ENCODE results near the gene GJB2.

The GJB2 gene

GRCh38 chr13:20192836-20193161, at the start of gene GJB2:
TSS of gene GJB2 (minus strand) at chr13:20192938. CDS start at chr13:20189581, 3,357 bp downstream.
- no peak for DNase-seq (ENCODE audit: low spot score)

GRCh38 chr13:20241593-20241992, 48.9 kb upstream of the GJB2 start:
- DNase-seq (ENCODE audit: low spot score): no peak

- DNase-seq (ENCODE audit: low spot score): no peak
Measured at GRCh38 chr13:20239748-20240147, 47.0 kb upstream of the GJB2 start.

- no peak for DNase-seq (ENCODE audit: low spot score)
Measured at GRCh38 chr13:20232556-20233277, 40.0 kb upstream of the GJB2 start.

- no peak for DNase-seq (ENCODE audit: low spot score)
Measured at GRCh38 chr13:20231839-20232555, 39.3 kb upstream of the GJB2 start, which contains the start of gene GJB6. TSS of gene GJB6 (minus strand) at chr13:20232319. CDS start at chr13:20223480, 8,839 bp downstream.

GRCh38 chr13:20230913-20231838, 38.4 kb upstream of the GJB2 start:
- no peak for DNase-seq (ENCODE audit: low spot score)

GRCh38 chr13:20227730-20228129, 35.0 kb upstream of the GJB2 start:
- DNase-seq (ENCODE audit: low spot score): no peak

- no peak for DNase-seq (ENCODE audit: low spot score)
Measured at GRCh38 chr13:20227288-20227687, 34.5 kb upstream of the GJB2 start.

- no peak for DNase-seq (ENCODE audit: low spot score)
Measured at GRCh38 chr13:20222553-20222952, 29.8 kb upstream of the GJB2 start.

GRCh38 chr13:20221772-20222171, 29.0 kb upstream of the GJB2 start:
- DNase-seq (ENCODE audit: low spot score): no peak

GRCh38 chr13:20219577-20219976, 26.8 kb upstream of the GJB2 start:
- DNase-seq (ENCODE audit: low spot score): no peak

- DNase-seq (ENCODE audit: low spot score): no peak
Measured at GRCh38 chr13:20217168-20217567, 24.4 kb upstream of the GJB2 start.

- DNase-seq (ENCODE audit: low spot score): no peak
Measured at GRCh38 chr13:20209948-20210347, 17.2 kb upstream of the GJB2 start.

- no peak for DNase-seq (ENCODE audit: low spot score)
Measured at GRCh38 chr13:20206698-20207235, 14.0 kb upstream of the GJB2 start.

GRCh38 chr13:20206065-20206697, 13.4 kb upstream of the GJB2 start:
- no peak for DNase-seq (ENCODE audit: low spot score)

- no peak for DNase-seq (ENCODE audit: low spot score)
Measured at GRCh38 chr13:20198781-20199180, 6.0 kb upstream of the GJB2 start.

GRCh38 chr13:20197361-20197834, 4.7 kb upstream of the GJB2 start:
- peak; percentile 41 for DNase-seq (ENCODE audit: low spot score)

GRCh38 chr13:20195801-20196200, 3.1 kb upstream of the GJB2 start:
- DNase-seq (ENCODE audit: low spot score): no peak

- no peak for DNase-seq (ENCODE audit: low spot score)
Measured at GRCh38 chr13:20193907-20194631, 1.3 kb upstream of the GJB2 start.

- no peak for DNase-seq (ENCODE audit: low spot score)
Measured at GRCh38 chr13:20193162-20193906, 596 bp upstream of the GJB2 start.
